GM12878 (cell line): Measurements from ENCODE around the gene TSPAN15. TPM values are rescaled to one million over a fixed set of nuclear protein-coding genes. Genes with fewer than 3 reads are reported as not detected.

Experiments used
- ATAC-seq: fragments of 200-7000 bp; cut with Tn5 transposase; 3 replicates; pipeline ENCODE4 v1.9.1; 2020; ENCODE audit warnings: mild to moderate bottlenecking, moderate library complexity
- BruUV-seq: library from RNA; stranded (reverse); fragments of 400-500 nt; replicated peaks from 2 replicates; lab custom pipeline; 2021; lab: Mats Ljungman, UMichigan
- CTCF ChIA-PET: fragments of 300-600 bp; sonication (Branson Sonifier 250); formaldehyde crosslinking; extraction: SDS; loops from one replicate; lab custom pipeline; 2021; ENCODE audit warnings: inconsistent platforms; lab: Yijun Ruan, JAX
- POLR2A ChIA-PET: fragments of 350-600 bp; formaldehyde crosslinking; extraction: SDS; loops from one replicate; lab custom pipeline; 2021; ENCODE audit warnings: inconsistent platforms; lab: Charles Lee
- RAD21 ChIA-PET: fragments of 300-600 bp; sonication (Branson Sonifier 250); formaldehyde crosslinking; loops from one replicate; lab custom pipeline; 2023; ENCODE audit warnings: antibody characterized with exemption; ENCODE audit not compliant: unreplicated experiment; lab: Charles Lee
- SMC1A ChIA-PET: fragments of 300-600 bp; sonication (Branson Sonifier 250); formaldehyde crosslinking; loops from one replicate; lab custom pipeline; 2023; ENCODE audit not compliant: unreplicated experiment, uncharacterized antibody; lab: Charles Lee
- DNase-seq: peaks from one replicate; pipeline ENCODE4 v3.0.0-alpha.2; 2011; ENCODE audit warnings: low read depth, low spot score
- FAIRE-seq: peaks from 3 replicates; lab custom pipeline; 2011; peaks lifted over from hg19 to GRCh38; lab: Jason Lieb, UNC
- H2AFZ ChIP-seq: 2 replicates; pipeline ENCODE4 v1.6.0; 2011; ENCODE audit warnings: low read depth, low read length, control low read depth; ENCODE audit not compliant: control insufficient read depth
- H3K27ac ChIP-seq: 2 replicates; pipeline ENCODE4 v1.5.1; 2011; ENCODE audit warnings: control low read depth; ENCODE audit not compliant: control insufficient read depth, insufficient read depth
- H3K27me3 ChIP-seq, 2 experiments: replicated peaks in 1 of 2; 2 replicates each; pipeline versions ENCODE4 v1.6.0 to v1.6.1; 2011; ENCODE audit warnings: low read length in 1 of 2; ENCODE audit not compliant: control insufficient read depth in 2 of 2, insufficient read depth in 2 of 2
- H3K36me3 ChIP-seq, 2 experiments: 2 replicates each; pipeline ENCODE4 v1.5.1; 2011; ENCODE audit warnings: low read length in 1 of 2; ENCODE audit not compliant: control insufficient read depth in 2 of 2, insufficient read depth in 2 of 2
- H3K4me1 ChIP-seq: 2 replicates; pipeline ENCODE4 v1.6.1; 2011; ENCODE audit warnings: mild to moderate bottlenecking, low read length, moderate library complexity, mixed read lengths; ENCODE audit not compliant: control insufficient read depth, insufficient read depth
- H3K4me2 ChIP-seq: 2 replicates; pipeline ENCODE4 v1.6.0; 2011; ENCODE audit warnings: control low read depth; ENCODE audit not compliant: control insufficient read depth, insufficient read depth
- H3K4me3 ChIP-seq: fragments of 200-600 bp; sonication (generic); 2 replicates; pipeline ENCODE4 v1.5.1; 2016
- H3K79me2 ChIP-seq: 2 replicates; pipeline ENCODE4 v1.6.0; 2011; ENCODE audit warnings: low read length; ENCODE audit not compliant: control insufficient read depth, insufficient read depth
- H3K9ac ChIP-seq: 2 replicates; pipeline ENCODE4 v1.8.0; 2011; ENCODE audit warnings: low read length, control low read depth, mixed read lengths; ENCODE audit not compliant: control insufficient read depth, insufficient read depth
- H3K9me3 ChIP-seq: replicated peaks from 3 replicates; pipeline ENCODE4 v1.5.1; 2011; ENCODE audit warnings: mild to moderate bottlenecking, low read length; ENCODE audit not compliant: control insufficient read depth, insufficient read depth
- H4K20me1 ChIP-seq: 2 replicates; pipeline ENCODE4 v1.6.0; 2011; ENCODE audit not compliant: control insufficient read depth, insufficient read depth
- BMI1 ChIP-seq: fragments of 450-650 bp; IDR thresholded peaks from 2 replicates; pipeline ENCODE4 v1.6.1; 2016; ENCODE audit warnings: mild to moderate bottlenecking, moderate library complexity, borderline replicate concordance
- MXI1 ChIP-seq: fragments of 150-350 bp; IDR thresholded peaks from 2 replicates; pipeline ENCODE4 v1.6.1; 2011; ENCODE audit warnings: low read depth, mild to moderate bottlenecking, inconsistent platforms, low read length, improper control_type of control experiment
- STAT3 ChIP-seq: IDR thresholded peaks from 2 replicates; pipeline ENCODE4 v1.6.1; 2011; ENCODE audit warnings: low read depth, low read length, improper control_type of control experiment
- TCF12 ChIP-seq: IDR thresholded peaks from 2 replicates; pipeline ENCODE4 v1.6.1; 2011; ENCODE audit warnings: low read depth, mild to moderate bottlenecking, low read length
- YY1 ChIP-seq: IDR thresholded peaks from 2 replicates; pipeline ENCODE4 v1.6.1; 2011; ENCODE audit warnings: low read depth, mild to moderate bottlenecking, low read length
- ZNF207 ChIP-seq: fragments of 450-650 bp; IDR thresholded peaks from 2 replicates; pipeline ENCODE4 v1.6.1; 2014; ENCODE audit warnings: antibody characterized with exemption, mild to moderate bottlenecking, borderline replicate concordance
- WGBS: methylation state at CpG from one replicate; pipeline ENCODE4 v1.1.6; 2016; ENCODE audit warnings: low lambda C conversion rate; ENCODE audit not compliant: insufficient replicate concordance, insufficient coverage; ENCODE audit errors: missing lambda C conversion rate; 5-methylcytosine and 5-hydroxymethylcytosine counted together
- in situ Hi-C: fragments of 300-500 bp; cut with MboI; formaldehyde crosslinking; loops from 9 replicates; pipeline ENCODE4 v1.14.3; 2018; ENCODE audit warnings: mixed read lengths
- intact Hi-C: fragments of 100-400 bp; cut with micrococcal nuclease; formaldehyde crosslinking; loops from one replicate; pipeline ENCODE4 v1.14.2; 2022; ENCODE audit not compliant: unreplicated experiment
- polyA plus RNA-seq, 11 experiments: library from polyadenylated mRNA; depleted of rRNA in 4 of 11; unstranded in 6 of 11; stranded (reverse) in 5 of 11; fragments of >200 nt; fragmentation: Nextera tagmentation in 4 of 11; fragmentation: Illumina TruSeq in 1 of 11; extraction: Ambion mirVana in 4 of 11; extraction: Trizol in 1 of 11; gene quantifications; 1 replicate in 1 of 11; 2 replicates in 10 of 11; pipeline versions ENCODE4 v1.2.1 to v1.2.3, GENCODE V29; 2011 to 2016; ENCODE audit warnings: inconsistent platforms in 2 of 11, missing spikeins in 2 of 11, low read depth in 1 of 11
- total RNA-seq, 4 experiments: library from RNA; depleted of rRNA in 3 of 4; stranded (reverse); fragments of >200 nt in 3 of 4; fragmentation: Illumina TruSeq in 1 of 4; extraction: Trizol in 1 of 4; gene quantifications; 2 replicates each; pipeline versions ENCODE4 v1.2.1 to v1.2.3, GENCODE V29; 2013 to 2021
- TF ChIP-seq, protein P1 (sequence below): fragments of 450-650 bp; IDR thresholded peaks from 2 replicates; pipeline ENCODE4 v1.6.1; 2017; ENCODE audit warnings: antibody characterized with exemption, mild to moderate bottlenecking, moderate library complexity
- TF ChIP-seq, protein P2 (sequence below): fragments of 450-650 bp; IDR thresholded peaks from 2 replicates; pipeline ENCODE4 v1.6.1; 2018; ENCODE audit warnings: mild to moderate bottlenecking, low read depth, moderate library complexity; ENCODE audit not compliant: partially characterized antibody

TSPAN15 gene
- total and polyA plus RNA-seq, 10 of the 15 experiments (the other 5 are each of a cell fraction or from before 2014, with no cell fraction given) = 1.3 to 8.5 (median 2.4) TPM; not detected in 2

DNA sequence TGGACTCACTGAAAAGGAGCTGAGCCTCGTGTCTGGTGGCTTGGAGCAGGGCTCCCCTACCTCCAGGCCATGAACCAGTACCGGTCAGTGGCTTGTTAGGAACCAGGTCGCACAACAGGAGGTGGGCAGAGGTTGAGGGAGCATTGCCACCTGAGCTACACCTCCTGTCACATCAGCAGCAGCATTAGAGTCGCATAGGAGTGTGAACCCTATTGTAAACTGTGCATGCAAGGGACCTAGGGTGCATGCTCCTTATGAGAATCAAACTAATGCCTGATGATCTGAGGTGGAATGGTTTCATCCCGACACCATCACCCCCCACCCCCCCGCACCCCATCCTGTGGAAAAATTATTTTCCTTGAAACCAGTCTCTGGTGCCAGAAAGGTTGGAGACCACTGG, 50.4 kb downstream of the TSPAN15 start:
- H3K4me3 ChIP-seq = no peak overlapping the region
- no peak for FAIRE-seq
- in situ Hi-C loops = no loop called here
- no peaks in the 10 kb centered on the region for H3K36me3 ChIP-seq
- TF ChIP-seq MXI1 = no peak
- TF ChIP-seq, protein P1, sequence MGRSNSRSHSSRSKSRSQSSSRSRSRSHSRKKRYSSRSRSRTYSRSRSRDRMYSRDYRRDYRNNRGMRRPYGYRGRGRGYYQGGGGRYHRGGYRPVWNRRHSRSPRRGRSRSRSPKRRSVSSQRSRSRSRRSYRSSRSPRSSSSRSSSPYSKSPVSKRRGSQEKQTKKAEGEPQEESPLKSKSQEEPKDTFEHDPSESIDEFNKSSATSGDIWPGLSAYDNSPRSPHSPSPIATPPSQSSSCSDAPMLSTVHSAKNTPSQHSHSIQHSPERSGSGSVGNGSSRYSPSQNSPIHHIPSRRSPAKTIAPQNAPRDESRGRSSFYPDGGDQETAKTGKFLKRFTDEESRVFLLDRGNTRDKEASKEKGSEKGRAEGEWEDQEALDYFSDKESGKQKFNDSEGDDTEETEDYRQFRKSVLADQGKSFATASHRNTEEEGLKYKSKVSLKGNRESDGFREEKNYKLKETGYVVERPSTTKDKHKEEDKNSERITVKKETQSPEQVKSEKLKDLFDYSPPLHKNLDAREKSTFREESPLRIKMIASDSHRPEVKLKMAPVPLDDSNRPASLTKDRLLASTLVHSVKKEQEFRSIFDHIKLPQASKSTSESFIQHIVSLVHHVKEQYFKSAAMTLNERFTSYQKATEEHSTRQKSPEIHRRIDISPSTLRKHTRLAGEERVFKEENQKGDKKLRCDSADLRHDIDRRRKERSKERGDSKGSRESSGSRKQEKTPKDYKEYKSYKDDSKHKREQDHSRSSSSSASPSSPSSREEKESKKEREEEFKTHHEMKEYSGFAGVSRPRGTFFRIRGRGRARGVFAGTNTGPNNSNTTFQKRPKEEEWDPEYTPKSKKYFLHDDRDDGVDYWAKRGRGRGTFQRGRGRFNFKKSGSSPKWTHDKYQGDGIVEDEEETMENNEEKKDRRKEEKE = no peak
- TF ChIP-seq STAT3 = no peak
- no peak for TF ChIP-seq TCF12
- no peak for TF ChIP-seq ZNF207
- no peak for TF ChIP-seq YY1
- no peak for TF ChIP-seq BMI1
- TF ChIP-seq, protein P2, sequence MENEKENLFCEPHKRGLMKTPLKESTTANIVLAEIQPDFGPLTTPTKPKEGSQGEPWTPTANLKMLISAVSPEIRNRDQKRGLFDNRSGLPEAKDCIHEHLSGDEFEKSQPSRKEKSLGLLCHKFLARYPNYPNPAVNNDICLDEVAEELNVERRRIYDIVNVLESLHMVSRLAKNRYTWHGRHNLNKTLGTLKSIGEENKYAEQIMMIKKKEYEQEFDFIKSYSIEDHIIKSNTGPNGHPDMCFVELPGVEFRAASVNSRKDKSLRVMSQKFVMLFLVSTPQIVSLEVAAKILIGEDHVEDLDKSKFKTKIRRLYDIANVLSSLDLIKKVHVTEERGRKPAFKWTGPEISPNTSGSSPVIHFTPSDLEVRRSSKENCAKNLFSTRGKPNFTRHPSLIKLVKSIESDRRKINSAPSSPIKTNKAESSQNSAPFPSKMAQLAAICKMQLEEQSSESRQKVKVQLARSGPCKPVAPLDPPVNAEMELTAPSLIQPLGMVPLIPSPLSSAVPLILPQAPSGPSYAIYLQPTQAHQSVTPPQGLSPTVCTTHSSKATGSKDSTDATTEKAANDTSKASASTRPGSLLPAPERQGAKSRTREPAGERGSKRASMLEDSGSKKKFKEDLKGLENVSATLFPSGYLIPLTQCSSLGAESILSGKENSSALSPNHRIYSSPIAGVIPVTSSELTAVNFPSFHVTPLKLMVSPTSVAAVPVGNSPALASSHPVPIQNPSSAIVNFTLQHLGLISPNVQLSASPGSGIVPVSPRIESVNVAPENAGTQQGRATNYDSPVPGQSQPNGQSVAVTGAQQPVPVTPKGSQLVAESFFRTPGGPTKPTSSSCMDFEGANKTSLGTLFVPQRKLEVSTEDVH = no peak
- TF ChIP-seq, all 136 proteins: peak for 0
- intact Hi-C loops = no loop called here
- CTCF ChIA-PET = interaction anchor here (1.7 kb wide), 1 partner anchor 93 kb away, joined by 3 read pairs; no protein-coding TSS in a partner anchor
- RAD21 ChIA-PET = no interaction called here
- POLR2A ChIA-PET = no interaction called here
- SMC1A ChIA-PET = interaction anchor here (0.7 kb wide), 1 partner anchor 142 kb away, joined by 3 read pairs; no protein-coding TSS in a partner anchor
- Histone ChIP-seq H3K4me1 (no peaks in the 10 kb centered on the region), H3K9me3 (no peaks in the 10 kb centered on the region), H3K27ac (no peak overlapping the region), H3K27me3 (no peaks in the 10 kb centered on the region), H4K20me1 (no peaks in the 10 kb centered on the region), H3K9ac (no peak overlapping the region), H3K4me2 (no peak overlapping the region), H3K79me2 (no peaks in the 10 kb centered on the region), H2AFZ (no peak overlapping the region)
- ATAC-seq = no peak
- WGBS = 27% methylated on average over 6 of the region's 6 CpGs
- no TSS peak for BruUV-seq
- DNase-seq = no peak
